Measurements from ENCODE around the gene LRRC61. TPM values are rescaled to one million over a fixed set of nuclear protein-coding genes. Genes with fewer than 3 reads are reported as not detected.

The LRRC61 gene
- total and polyA plus RNA-seq, 2 experiments from 2014 or later, result 34.7 to 75.2 TPM

DNA sequence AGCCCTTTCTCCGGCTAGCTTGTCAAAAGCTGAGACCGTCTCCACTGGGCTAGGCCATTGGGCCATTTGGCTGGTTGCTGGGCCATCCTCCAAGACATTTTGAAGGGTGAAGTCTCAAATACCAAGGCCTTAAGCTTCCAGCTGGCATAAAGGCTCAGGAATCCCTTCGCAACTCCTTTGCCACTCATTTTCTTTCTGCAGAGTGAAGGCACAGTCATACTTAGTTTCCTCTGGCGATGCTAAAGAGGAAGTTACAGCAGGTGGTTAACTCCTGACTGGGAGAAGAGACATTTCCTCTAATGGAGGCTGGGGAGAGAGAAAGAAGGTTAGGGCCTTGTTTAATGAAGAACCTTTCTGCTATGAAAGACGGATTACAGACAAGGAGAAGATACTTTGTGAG lies 40.7 kb downstream of the LRRC61 start (continued):
- TF ChIP-seq, protein P1, sequence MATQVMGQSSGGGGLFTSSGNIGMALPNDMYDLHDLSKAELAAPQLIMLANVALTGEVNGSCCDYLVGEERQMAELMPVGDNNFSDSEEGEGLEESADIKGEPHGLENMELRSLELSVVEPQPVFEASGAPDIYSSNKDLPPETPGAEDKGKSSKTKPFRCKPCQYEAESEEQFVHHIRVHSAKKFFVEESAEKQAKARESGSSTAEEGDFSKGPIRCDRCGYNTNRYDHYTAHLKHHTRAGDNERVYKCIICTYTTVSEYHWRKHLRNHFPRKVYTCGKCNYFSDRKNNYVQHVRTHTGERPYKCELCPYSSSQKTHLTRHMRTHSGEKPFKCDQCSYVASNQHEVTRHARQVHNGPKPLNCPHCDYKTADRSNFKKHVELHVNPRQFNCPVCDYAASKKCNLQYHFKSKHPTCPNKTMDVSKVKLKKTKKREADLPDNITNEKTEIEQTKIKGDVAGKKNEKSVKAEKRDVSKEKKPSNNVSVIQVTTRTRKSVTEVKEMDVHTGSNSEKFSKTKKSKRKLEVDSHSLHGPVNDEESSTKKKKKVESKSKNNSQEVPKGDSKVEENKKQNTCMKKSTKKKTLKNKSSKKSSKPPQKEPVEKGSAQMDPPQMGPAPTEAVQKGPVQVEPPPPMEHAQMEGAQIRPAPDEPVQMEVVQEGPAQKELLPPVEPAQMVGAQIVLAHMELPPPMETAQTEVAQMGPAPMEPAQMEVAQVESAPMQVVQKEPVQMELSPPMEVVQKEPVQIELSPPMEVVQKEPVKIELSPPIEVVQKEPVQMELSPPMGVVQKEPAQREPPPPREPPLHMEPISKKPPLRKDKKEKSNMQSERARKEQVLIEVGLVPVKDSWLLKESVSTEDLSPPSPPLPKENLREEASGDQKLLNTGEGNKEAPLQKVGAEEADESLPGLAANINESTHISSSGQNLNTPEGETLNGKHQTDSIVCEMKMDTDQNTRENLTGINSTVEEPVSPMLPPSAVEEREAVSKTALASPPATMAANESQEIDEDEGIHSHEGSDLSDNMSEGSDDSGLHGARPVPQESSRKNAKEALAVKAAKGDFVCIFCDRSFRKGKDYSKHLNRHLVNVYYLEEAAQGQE (IDR thresholded peaks at IDR 0.05; ENCODE audit: unreplicated experiment), result no peak
- TF ChIP-seq EZH2phosphoT487 (IDR thresholded peaks at IDR 0.05; ENCODE audit: unreplicated experiment), result no peak
- no peak for TF ChIP-seq NANOG (IDR thresholded peaks at IDR 0.05; ENCODE audit: borderline replicate concordance)
- TF ChIP-seq CREB1 (CRISPR knock-in tag; IDR thresholded peaks at IDR 0.05; ENCODE audit: low read depth), result no peak
- TF ChIP-seq, protein P2, sequence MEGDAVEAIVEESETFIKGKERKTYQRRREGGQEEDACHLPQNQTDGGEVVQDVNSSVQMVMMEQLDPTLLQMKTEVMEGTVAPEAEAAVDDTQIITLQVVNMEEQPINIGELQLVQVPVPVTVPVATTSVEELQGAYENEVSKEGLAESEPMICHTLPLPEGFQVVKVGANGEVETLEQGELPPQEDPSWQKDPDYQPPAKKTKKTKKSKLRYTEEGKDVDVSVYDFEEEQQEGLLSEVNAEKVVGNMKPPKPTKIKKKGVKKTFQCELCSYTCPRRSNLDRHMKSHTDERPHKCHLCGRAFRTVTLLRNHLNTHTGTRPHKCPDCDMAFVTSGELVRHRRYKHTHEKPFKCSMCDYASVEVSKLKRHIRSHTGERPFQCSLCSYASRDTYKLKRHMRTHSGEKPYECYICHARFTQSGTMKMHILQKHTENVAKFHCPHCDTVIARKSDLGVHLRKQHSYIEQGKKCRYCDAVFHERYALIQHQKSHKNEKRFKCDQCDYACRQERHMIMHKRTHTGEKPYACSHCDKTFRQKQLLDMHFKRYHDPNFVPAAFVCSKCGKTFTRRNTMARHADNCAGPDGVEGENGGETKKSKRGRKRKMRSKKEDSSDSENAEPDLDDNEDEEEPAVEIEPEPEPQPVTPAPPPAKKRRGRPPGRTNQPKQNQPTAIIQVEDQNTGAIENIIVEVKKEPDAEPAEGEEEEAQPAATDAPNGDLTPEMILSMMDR (conservative IDR thresholded peaks at IDR 0.05; ENCODE audit: low read depth in 2 of 2), result no peak

DNA sequence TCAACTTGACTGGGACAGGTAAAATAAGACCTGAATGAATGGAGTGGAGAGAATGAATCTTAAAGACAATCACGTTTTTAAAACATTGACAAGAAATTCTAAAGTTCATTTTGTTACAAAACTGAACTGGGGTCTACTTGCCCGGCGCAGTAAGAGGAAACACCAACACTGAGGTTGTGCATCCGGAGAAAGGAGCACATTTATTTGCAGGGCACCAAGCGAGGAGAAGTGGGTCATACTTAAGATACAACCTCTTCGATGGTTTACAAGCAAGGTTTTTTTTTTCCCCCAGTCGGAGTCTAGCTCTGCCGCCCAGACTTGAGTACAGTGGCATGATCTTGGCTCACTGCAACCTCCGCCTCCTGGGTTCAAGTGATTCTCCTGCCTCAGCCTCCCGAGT lies 42.0 kb downstream of the LRRC61 start:
- Histone ChIP-seq H3K79me2 (replicated peaks; ENCODE audit: insufficient read depth) (peaks cover 19% of the 10 kb centered on the region), H3K27me3 (ENCODE audit: insufficient read depth) (no peaks in the 10 kb centered on the region), H3K4me3 (no peak overlapping the region), H3K9me2 (ENCODE audit: insufficient read depth) (no peaks in the 10 kb centered on the region), H3F3A (replicated peaks; ENCODE audit: low read depth) (peaks cover 14% of the 10 kb centered on the region), H3K4me1 (ENCODE audit: insufficient read depth) (peaks cover 67% of the 10 kb centered on the region), H2AFZ (no peak overlapping the region), H3K27ac (ENCODE audit: low read depth) (no peak overlapping the region), H4K20me1 (replicated peaks; ENCODE audit: insufficient read depth) (no peaks in the 10 kb centered on the region), H3K4me2 (no peak overlapping the region), H3K36me3 (ENCODE audit: insufficient read depth) (no peaks in the 10 kb centered on the region)
- H3K36me3 Mint-ChIP-seq (ENCODE audit: low read depth), result peaks cover 12% of the 10 kb centered on the region
- no peak overlapping the region for H3K27ac Mint-ChIP-seq
- H3K27me3 Mint-ChIP-seq (ENCODE audit: insufficient read depth, low read depth, poor library complexity), result peaks cover 13% of the 10 kb centered on the region
- H3K4me3 Mint-ChIP-seq, result no peak overlapping the region
- H3K4me1 Mint-ChIP-seq, result peaks cover 59% of the 10 kb centered on the region
- DNase-seq (ENCODE audit: low spot score), result no peak
- no peak for ATAC-seq
- no peaks in the 10 kb centered on the region for H3K9me3 Mint-ChIP-seq
- TF ChIP-seq STAT1 (IDR thresholded peaks at IDR 0.05; ENCODE audit: unreplicated experiment) (no peak), NANOG (IDR thresholded peaks at IDR 0.05; ENCODE audit: borderline replicate concordance) (no peak), CREB1 (CRISPR knock-in tag; IDR thresholded peaks at IDR 0.05; ENCODE audit: low read depth) (no peak), EZH2 (IDR thresholded peaks at IDR 0.05; ENCODE audit: low read depth, unreplicated experiment) (no peak)
- TF ChIP-seq, protein P3, sequence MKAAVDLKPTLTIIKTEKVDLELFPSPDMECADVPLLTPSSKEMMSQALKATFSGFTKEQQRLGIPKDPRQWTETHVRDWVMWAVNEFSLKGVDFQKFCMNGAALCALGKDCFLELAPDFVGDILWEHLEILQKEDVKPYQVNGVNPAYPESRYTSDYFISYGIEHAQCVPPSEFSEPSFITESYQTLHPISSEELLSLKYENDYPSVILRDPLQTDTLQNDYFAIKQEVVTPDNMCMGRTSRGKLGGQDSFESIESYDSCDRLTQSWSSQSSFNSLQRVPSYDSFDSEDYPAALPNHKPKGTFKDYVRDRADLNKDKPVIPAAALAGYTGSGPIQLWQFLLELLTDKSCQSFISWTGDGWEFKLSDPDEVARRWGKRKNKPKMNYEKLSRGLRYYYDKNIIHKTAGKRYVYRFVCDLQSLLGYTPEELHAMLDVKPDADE (IDR thresholded peaks at IDR 0.05), result no peak
- TF ChIP-seq, protein P4, sequence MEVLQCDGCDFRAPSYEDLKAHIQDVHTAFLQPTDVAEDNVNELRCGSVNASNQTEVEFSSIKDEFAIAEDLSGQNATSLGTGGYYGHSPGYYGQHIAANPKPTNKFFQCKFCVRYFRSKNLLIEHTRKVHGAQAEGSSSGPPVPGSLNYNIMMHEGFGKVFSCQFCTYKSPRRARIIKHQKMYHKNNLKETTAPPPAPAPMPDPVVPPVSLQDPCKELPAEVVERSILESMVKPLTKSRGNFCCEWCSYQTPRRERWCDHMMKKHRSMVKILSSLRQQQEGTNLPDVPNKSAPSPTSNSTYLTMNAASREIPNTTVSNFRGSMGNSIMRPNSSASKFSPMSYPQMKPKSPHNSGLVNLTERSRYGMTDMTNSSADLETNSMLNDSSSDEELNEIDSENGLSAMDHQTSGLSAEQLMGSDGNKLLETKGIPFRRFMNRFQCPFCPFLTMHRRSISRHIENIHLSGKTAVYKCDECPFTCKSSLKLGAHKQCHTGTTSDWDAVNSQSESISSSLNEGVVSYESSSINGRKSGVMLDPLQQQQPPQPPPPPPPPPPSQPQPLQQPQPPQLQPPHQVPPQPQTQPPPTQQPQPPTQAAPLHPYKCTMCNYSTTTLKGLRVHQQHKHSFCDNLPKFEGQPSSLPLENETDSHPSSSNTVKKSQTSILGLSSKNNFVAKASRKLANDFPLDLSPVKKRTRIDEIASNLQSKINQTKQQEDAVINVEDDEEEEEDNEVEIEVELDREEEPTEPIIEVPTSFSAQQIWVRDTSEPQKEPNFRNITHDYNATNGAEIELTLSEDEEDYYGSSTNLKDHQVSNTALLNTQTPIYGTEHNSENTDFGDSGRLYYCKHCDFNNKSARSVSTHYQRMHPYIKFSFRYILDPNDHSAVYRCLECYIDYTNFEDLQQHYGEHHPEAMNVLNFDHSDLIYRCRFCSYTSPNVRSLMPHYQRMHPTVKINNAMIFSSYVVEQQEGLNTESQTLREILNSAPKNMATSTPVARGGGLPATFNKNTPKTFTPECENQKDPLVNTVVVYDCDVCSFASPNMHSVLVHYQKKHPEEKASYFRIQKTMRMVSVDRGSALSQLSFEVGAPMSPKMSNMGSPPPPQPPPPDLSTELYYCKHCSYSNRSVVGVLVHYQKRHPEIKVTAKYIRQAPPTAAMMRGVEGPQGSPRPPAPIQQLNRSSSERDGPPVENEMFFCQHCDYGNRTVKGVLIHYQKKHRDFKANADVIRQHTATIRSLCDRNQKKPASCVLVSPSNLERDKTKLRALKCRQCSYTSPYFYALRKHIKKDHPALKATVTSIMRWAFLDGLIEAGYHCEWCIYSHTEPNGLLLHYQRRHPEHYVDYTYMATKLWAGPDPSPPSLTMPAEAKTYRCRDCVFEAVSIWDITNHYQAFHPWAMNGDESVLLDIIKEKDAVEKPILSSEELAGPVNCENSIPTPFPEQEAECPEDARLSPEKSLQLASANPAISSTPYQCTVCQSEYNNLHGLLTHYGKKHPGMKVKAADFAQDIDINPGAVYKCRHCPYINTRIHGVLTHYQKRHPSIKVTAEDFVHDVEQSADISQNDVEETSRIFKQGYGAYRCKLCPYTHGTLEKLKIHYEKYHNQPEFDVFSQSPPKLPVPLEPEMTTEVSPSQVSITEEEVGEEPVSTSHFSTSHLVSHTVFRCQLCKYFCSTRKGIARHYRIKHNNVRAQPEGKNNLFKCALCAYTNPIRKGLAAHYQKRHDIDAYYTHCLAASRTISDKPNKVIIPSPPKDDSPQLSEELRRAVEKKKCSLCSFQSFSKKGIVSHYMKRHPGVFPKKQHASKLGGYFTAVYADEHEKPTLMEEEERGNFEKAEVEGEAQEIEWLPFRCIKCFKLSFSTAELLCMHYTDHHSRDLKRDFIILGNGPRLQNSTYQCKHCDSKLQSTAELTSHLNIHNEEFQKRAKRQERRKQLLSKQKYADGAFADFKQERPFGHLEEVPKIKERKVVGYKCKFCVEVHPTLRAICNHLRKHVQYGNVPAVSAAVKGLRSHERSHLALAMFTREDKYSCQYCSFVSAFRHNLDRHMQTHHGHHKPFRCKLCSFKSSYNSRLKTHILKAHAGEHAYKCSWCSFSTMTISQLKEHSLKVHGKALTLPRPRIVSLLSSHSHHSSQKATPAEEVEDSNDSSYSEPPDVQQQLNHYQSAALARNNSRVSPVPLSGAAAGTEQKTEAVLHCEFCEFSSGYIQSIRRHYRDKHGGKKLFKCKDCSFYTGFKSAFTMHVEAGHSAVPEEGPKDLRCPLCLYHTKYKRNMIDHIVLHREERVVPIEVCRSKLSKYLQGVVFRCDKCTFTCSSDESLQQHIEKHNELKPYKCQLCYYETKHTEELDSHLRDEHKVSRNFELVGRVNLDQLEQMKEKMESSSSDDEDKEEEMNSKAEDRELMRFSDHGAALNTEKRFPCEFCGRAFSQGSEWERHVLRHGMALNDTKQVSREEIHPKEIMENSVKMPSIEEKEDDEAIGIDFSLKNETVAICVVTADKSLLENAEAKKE (CRISPR knock-in tag; IDR thresholded peaks at IDR 0.05), result no peak
